GM21390 (cell line): ENCODE results near the gene TMCC2.

ENCODE experiments used
- ATAC-seq: cut with Tn5 transposase; IDR thresholded peaks from one replicate; pipeline ENCODE4 v1.9.1; 2021; ENCODE audit not compliant: unreplicated experiment

TMCC2 gene

GRCh38 chr1:205237526-205238484 lies 10.1 kb downstream of the TMCC2 start:
- ATAC-seq = no peak

- ATAC-seq = no peak
Observed at GRCh38 chr1:205239078-205239477, 11.3 kb downstream of the TMCC2 start.

- ATAC-seq = no peak
Observed at GRCh38 chr1:205240118-205240517, 12.4 kb downstream of the TMCC2 start.

GRCh38 chr1:205240569-205240968 lies 12.8 kb downstream of the TMCC2 start:
- no peak for ATAC-seq

- ATAC-seq = no peak
Observed at GRCh38 chr1:205241366-205242030, 13.8 kb downstream of the TMCC2 start.

GRCh38 chr1:205243350-205244191 lies 15.8 kb downstream of the TMCC2 start:
- no peak for ATAC-seq

- ATAC-seq = no peak
Observed at GRCh38 chr1:205244384-205244783, 16.6 kb downstream of the TMCC2 start.

GRCh38 chr1:205245096-205245495 lies 17.4 kb downstream of the TMCC2 start:
- no peak for ATAC-seq

GRCh38 chr1:205246351-205247119 lies 18.8 kb downstream of the TMCC2 start:
- no peak for ATAC-seq

GRCh38 chr1:205247130-205247921 lies 19.6 kb downstream of the TMCC2 start:
- ATAC-seq = no peak

- no peak for ATAC-seq
Observed at GRCh38 chr1:205248793-205249601, 21.3 kb downstream of the TMCC2 start.

GRCh38 chr1:205249651-205250050 lies 21.9 kb downstream of the TMCC2 start:
- no peak for ATAC-seq

GRCh38 chr1:205250699-205251098 lies 23.0 kb downstream of the TMCC2 start:
- no peak for ATAC-seq

GRCh38 chr1:205251576-205251975 lies 23.8 kb downstream of the TMCC2 start:
- ATAC-seq = no peak

GRCh38 chr1:205255941-205256780 lies 28.4 kb downstream of the TMCC2 start:
- no peak for ATAC-seq

- no peak for ATAC-seq
Observed at GRCh38 chr1:205256951-205257625, 29.3 kb downstream of the TMCC2 start.

- no peak for ATAC-seq
Observed at GRCh38 chr1:205257735-205258134, 30.0 kb downstream of the TMCC2 start.
